HEK293 (cell line): ENCODE measurements around the gene ATP8B1.

ENCODE experiments used
- CTCF ChIA-PET: fragments of 350-600 bp; formaldehyde crosslinking; extraction: SDS; loops from one replicate; lab custom pipeline; 2021; ENCODE audit warnings: antibody characterized with exemption; lab: Yijun Ruan, JAX
- POLR2A ChIA-PET: fragments of 300-600 bp; formaldehyde crosslinking; extraction: SDS; loops from one replicate; lab custom pipeline; 2020; ENCODE audit warnings: antibody characterized with exemption, inconsistent platforms; lab: Yijun Ruan, JAX
- H3K27ac ChIP-seq: fragments of 200-500 bp; sonication (Bioruptor generic); 2 replicates; pipeline ENCODE4 v1.5.1; 2014; ENCODE audit warnings: low read depth, low read length, control low read depth, inconsistent platforms; ENCODE audit errors: extremely low read depth
- H3K36me3 ChIP-seq, 2 experiments: fragments of 200-500 bp in 1 of 2; sonication (Bioruptor generic) in 1 of 2; 1 replicate in 1 of 2; 2 replicates in 1 of 2; pipeline ENCODE4 v1.5.1; 2014 to 2017; ENCODE audit warnings: inconsistent platforms in 2 of 2, low read length in 2 of 2; ENCODE audit not compliant: control insufficient read depth in 2 of 2, insufficient read depth in 1 of 2
- H3K4me1 ChIP-seq: fragments of 200-500 bp; sonication (Bioruptor generic); 2 replicates; pipeline ENCODE4 v1.5.1; 2014; ENCODE audit warnings: mild to moderate bottlenecking, low read length, inconsistent platforms; ENCODE audit not compliant: control insufficient read depth, insufficient read depth
- H3K4me3 ChIP-seq: 2 replicates; pipeline ENCODE4 v1.5.1; 2011; ENCODE audit warnings: low read depth, mild to moderate bottlenecking, control low read depth, low read length, moderate library complexity
- H3K9me3 ChIP-seq: fragments of 200-500 bp; sonication (Bioruptor generic); 2 replicates; pipeline ENCODE4 v1.5.1; 2014; ENCODE audit warnings: low read depth, low read length, inconsistent platforms; ENCODE audit not compliant: control insufficient read depth, insufficient read depth
- GLIS2 ChIP-seq: fragments of 450-650 bp; formaldehyde crosslinking; IDR thresholded peaks from 2 replicates; pipeline ENCODE4 v1.5.1; 2016; ENCODE audit warnings: missing biosample characterization, missing genetic modification characterization
- HOXA7 ChIP-seq: sonication (generic); formaldehyde crosslinking; IDR thresholded peaks from 2 replicates; pipeline ENCODE4 v1.8.1; 2022; ENCODE audit warnings: missing genetic modification reagents, borderline replicate concordance
- KLF1 ChIP-seq: fragments of 450-650 bp; formaldehyde crosslinking; IDR thresholded peaks from 2 replicates; pipeline ENCODE4 v1.5.1; 2016; ENCODE audit warnings: missing biosample characterization, missing genetic modification characterization
- OSR2 ChIP-seq: fragments of 450-650 bp; formaldehyde crosslinking; IDR thresholded peaks from 2 replicates; pipeline ENCODE4 v1.5.1; 2016; ENCODE audit warnings: missing biosample characterization, missing genetic modification characterization
- PATZ1 ChIP-seq: fragments of 450-650 bp; formaldehyde crosslinking; IDR thresholded peaks from 2 replicates; pipeline ENCODE4 v1.5.1; 2016; ENCODE audit warnings: missing biosample characterization, missing genetic modification characterization
- SETDB1 ChIP-seq: IDR thresholded peaks from one replicate; pipeline ENCODE4 v1.6.1; 2017; ENCODE audit warnings: mild to moderate bottlenecking, low read length, moderate library complexity, mixed read lengths; ENCODE audit not compliant: insufficient read length
- SP7 ChIP-seq: fragments of 450-650 bp; formaldehyde crosslinking; IDR thresholded peaks from 2 replicates; pipeline ENCODE4 v1.5.1; 2016; ENCODE audit warnings: missing biosample characterization, missing genetic modification characterization
- WT1 ChIP-seq: fragments of 450-650 bp; formaldehyde crosslinking; IDR thresholded peaks from 2 replicates; pipeline ENCODE4 v1.5.1; 2016; ENCODE audit warnings: missing biosample characterization, missing genetic modification characterization
- ZBTB10 ChIP-seq: fragments of 450-650 bp; formaldehyde crosslinking; IDR thresholded peaks from 2 replicates; pipeline ENCODE4 v1.5.1; 2016; ENCODE audit warnings: missing biosample characterization, missing genetic modification characterization
- ZBTB20 ChIP-seq: fragments of 450-650 bp; formaldehyde crosslinking; IDR thresholded peaks from 2 replicates; pipeline ENCODE4 v1.5.1; 2016; ENCODE audit warnings: missing biosample characterization, missing genetic modification characterization
- ZFHX2 ChIP-seq: fragments of 450-650 bp; formaldehyde crosslinking; conservative IDR thresholded peaks from 2 replicates; pipeline ENCODE4 v1.5.1; 2016; ENCODE audit warnings: missing biosample characterization, missing genetic modification characterization
- ZFP41 ChIP-seq: fragments of 450-650 bp; formaldehyde crosslinking; IDR thresholded peaks from 2 replicates; pipeline ENCODE4 v1.5.1; 2016; ENCODE audit warnings: missing biosample characterization, missing genetic modification characterization, borderline replicate concordance
- ZNF2 ChIP-seq: fragments of 450-650 bp; formaldehyde crosslinking; IDR thresholded peaks from 2 replicates; pipeline ENCODE4 v1.5.1; 2016; ENCODE audit warnings: missing biosample characterization, missing genetic modification characterization
- ZNF37A ChIP-seq: fragments of 450-650 bp; IDR thresholded peaks from 2 replicates; pipeline ENCODE4 v1.5.1; 2018; ENCODE audit warnings: missing biosample characterization, missing genetic modification characterization
- ZNF433 ChIP-seq: fragments of 450-650 bp; formaldehyde crosslinking; IDR thresholded peaks from 2 replicates; pipeline ENCODE4 v1.5.1; 2016; ENCODE audit warnings: missing biosample characterization, missing genetic modification characterization, low read depth
- ZNF488 ChIP-seq: fragments of 450-650 bp; formaldehyde crosslinking; IDR thresholded peaks from 2 replicates; pipeline ENCODE4 v1.5.1; 2016; ENCODE audit warnings: missing biosample characterization, missing genetic modification characterization
- ZNF514 ChIP-seq: fragments of 450-650 bp; formaldehyde crosslinking; IDR thresholded peaks from 2 replicates; pipeline ENCODE4 v1.5.1; 2016; ENCODE audit warnings: missing biosample characterization, missing genetic modification characterization
- ZNF518A ChIP-seq: fragments of 450-650 bp; formaldehyde crosslinking; conservative IDR thresholded peaks from 2 replicates; pipeline ENCODE4 v1.5.1; 2016; ENCODE audit warnings: low read depth, missing biosample characterization, missing genetic modification characterization
- ZNF555 ChIP-seq: fragments of 450-650 bp; formaldehyde crosslinking; conservative IDR thresholded peaks from 2 replicates; pipeline ENCODE4 v1.5.1; 2017; ENCODE audit warnings: missing biosample characterization, mild to moderate bottlenecking, missing genetic modification characterization, inconsistent platforms
- ZNF561 ChIP-seq: fragments of 450-650 bp; IDR thresholded peaks from 2 replicates; pipeline ENCODE4 v1.5.1; 2018; ENCODE audit warnings: missing biosample characterization, missing genetic modification characterization, borderline replicate concordance
- ZNF621 ChIP-seq: fragments of 450-650 bp; formaldehyde crosslinking; IDR thresholded peaks from 2 replicates; pipeline ENCODE4 v1.5.1; 2017; ENCODE audit warnings: missing biosample characterization, missing genetic modification characterization
- ZNF670 ChIP-seq: fragments of 450-650 bp; formaldehyde crosslinking; IDR thresholded peaks from 2 replicates; pipeline ENCODE4 v1.5.1; 2016; ENCODE audit warnings: missing biosample characterization, missing genetic modification characterization, low read depth
- ZNF791 ChIP-seq: fragments of 450-650 bp; formaldehyde crosslinking; IDR thresholded peaks from 2 replicates; pipeline ENCODE4 v1.5.1; 2016; ENCODE audit warnings: missing biosample characterization, missing genetic modification characterization
- ZXDB ChIP-seq: fragments of 450-650 bp; formaldehyde crosslinking; IDR thresholded peaks from 2 replicates; pipeline ENCODE4 v1.5.1; 2016; ENCODE audit warnings: missing biosample characterization, missing genetic modification characterization

Gene ATP8B1

GRCh38 chr18:57772387-57772799 lies 30.7 kb downstream of the ATP8B1 start (continued):
- TF ChIP-seq ZNF670 (tag by site-specific recombination) (no peak), ZBTB20 (no peak), ZNF555 (tag by site-specific recombination) (no peak)

GRCh38 chr18:57771626-57772025 lies 31.5 kb downstream of the ATP8B1 start:
- H3K27ac ChIP-seq: peak overlapping the region; percentile 28
- no peak for TF ChIP-seq KLF1 (tag by site-specific recombination)
- no peak for TF ChIP-seq HOXA7 (CRISPR knock-in tag)
- TF ChIP-seq ZNF2 (tag by site-specific recombination): no peak
- no peak for TF ChIP-seq ZFHX2 (tag by site-specific recombination)
- TF ChIP-seq ZNF621 (tag by site-specific recombination): no peak
- no peak for TF ChIP-seq ZBTB10
- no peak for TF ChIP-seq SETDB1
- no peak for TF ChIP-seq ZFP41 (tag by site-specific recombination)
- no peak for TF ChIP-seq ZNF488
- TF ChIP-seq ZNF514 (tag by site-specific recombination): no peak
- TF ChIP-seq ZNF791: no peak
- TF ChIP-seq, all 188 proteins: peak for 0
- H3K4me3 ChIP-seq: no peak overlapping the region
- ChIA-PET POLR2A (interaction anchor here (0.9 to 2.0 kb wide), 3 partner anchors 9 to 150 kb away, joined by 5 to 8 read pairs (median 6); partner anchors contain the start of gene NARS1), CTCF (interaction anchor here (0.6 to 1.6 kb wide), 4 partner anchors 30 to 280 kb away, joined by 3 to 4 read pairs (median 3); no protein-coding TSS in a partner anchor)
- peaks cover 20% of the 10 kb centered on the region for H3K4me1 ChIP-seq
- H3K9me3 ChIP-seq: no peaks in the 10 kb centered on the region
- no peaks in the 10 kb centered on the region for H3K36me3 ChIP-seq

- CTCF ChIA-PET: interaction anchor here (0.6 to 1.6 kb wide), 3 partner anchors 30 to 281 kb away, joined by 3 to 4 read pairs (median 3); no protein-coding TSS in a partner anchor
- 0 out of 2 replicates have a peak, but pooled peaks have one; percentile 33 for TF ChIP-seq ZXDB (tag by site-specific recombination)
- no peak for TF ChIP-seq ZNF37A (tag by site-specific recombination)
- 0 out of 2 replicates have a peak, but pooled peaks have one; percentile 14 for TF ChIP-seq ZNF518A
- peak; percentile 81 for TF ChIP-seq WT1
- no peak for TF ChIP-seq ZNF433 (tag by site-specific recombination)
- TF ChIP-seq PATZ1 (tag by site-specific recombination): no peak
- no peak for TF ChIP-seq GLIS2
- TF ChIP-seq ZNF561 (tag by site-specific recombination): no peak
- peak; percentile 87 for TF ChIP-seq KLF1 (tag by site-specific recombination)
- peak; percentile 12; the same call in 1 of the 2 replicates for TF ChIP-seq SP7 (tag by site-specific recombination)
- 0 out of 2 replicates have a peak, but pooled peaks have one; percentile 12 for TF ChIP-seq OSR2 (tag by site-specific recombination)
These were observed 31.9 kb downstream of the ATP8B1 start for GRCh38 chr18:57771193-57771592.

More at GRCh38 chr18:57771193-57771592, 31.9 kb downstream of the ATP8B1 start:
- Histone ChIP-seq H3K4me1 (peaks cover 20% of the 10 kb centered on the region), H3K36me3 (no peaks in the 10 kb centered on the region), H3K4me3 (no peak overlapping the region), H3K9me3 (no peaks in the 10 kb centered on the region), H3K27ac (peak overlapping the region; percentile 28)
- POLR2A ChIA-PET: interaction anchor here (0.5 to 2.0 kb wide), 4 partner anchors 9 to 149 kb away, joined by 3 to 8 read pairs (median 6); partner anchors contain the start of gene NARS1
